CD8-positive, alpha-beta memory T cell (primary cell): ENCODE results near the gene COX18. TPM values are rescaled to one million over a fixed set of nuclear protein-coding genes. Genes with fewer than 3 reads are reported as not detected.

Experiments
- CTCF ChIA-PET: fragments of 350-600 bp; sonication (Branson Sonifier 250); formaldehyde crosslinking; loops from one replicate; lab custom pipeline; 2021; ENCODE audit warnings: antibody characterized with exemption; lab: Charles Lee
- POLR2A ChIA-PET: fragments of 350-600 bp; sonication (Branson Sonifier 250); formaldehyde crosslinking; loops from one replicate; lab custom pipeline; 2021; ENCODE audit warnings: antibody characterized with exemption; lab: Charles Lee
- DNase-seq, 5 donors: peaks; one replicate each; pipeline versions ENCODE4 v3.0.0 to v3.0.0-alpha.2; 2020 to 2022; ENCODE audit warnings: mixed read lengths in 1 of 5
- H3K27ac ChIP-seq: one replicate; pipeline ENCODE4 v1.7.0; 2013; ENCODE audit warnings: low read depth, mild to moderate bottlenecking, low read length, moderate library complexity
- H3K27me3 ChIP-seq: 2 replicates; pipeline ENCODE4 v1.7.0; 2013; ENCODE audit warnings: low read length, mild to moderate bottlenecking; ENCODE audit not compliant: insufficient read depth, poor library complexity, severe bottlenecking
- H3K36me3 ChIP-seq: 2 replicates; pipeline ENCODE4 v1.7.0; 2013; ENCODE audit warnings: mild to moderate bottlenecking, low read length, moderate library complexity; ENCODE audit not compliant: insufficient read depth
- H3K4me1 ChIP-seq: 2 replicates; pipeline ENCODE4 v1.7.0; 2013; ENCODE audit warnings: mild to moderate bottlenecking, low read length, moderate library complexity; ENCODE audit not compliant: insufficient read depth
- H3K4me3 ChIP-seq: 2 replicates; pipeline ENCODE4 v1.7.0; 2013; ENCODE audit warnings: mild to moderate bottlenecking, low read length
- H3K9me3 ChIP-seq: 2 replicates; pipeline ENCODE4 v1.7.0; 2013; ENCODE audit warnings: mild to moderate bottlenecking, low read length
- H3K27ac Mint-ChIP-seq, 8 donors: one replicate each; pipeline ENCODE4 v1.8.0; 2020 to 2021; ENCODE audit warnings: mixed read lengths in 8 of 8, mild to moderate bottlenecking in 6 of 8, inconsistent platforms in 3 of 8, moderate library complexity in 3 of 8
- H3K27me3 Mint-ChIP-seq, 2 donors: one replicate each; pipeline ENCODE4 v1.8.0; 2020 to 2021; ENCODE audit warnings: mixed read lengths in 2 of 2, mild to moderate bottlenecking in 1 of 2, moderate library complexity in 1 of 2
- H3K36me3 Mint-ChIP-seq, 3 donors: one replicate each; pipeline ENCODE4 v1.8.0; 2020 to 2021; ENCODE audit warnings: mixed read lengths in 3 of 3, inconsistent platforms in 1 of 3, mild to moderate bottlenecking in 1 of 3
- H3K4me1 Mint-ChIP-seq, 3 donors: one replicate each; pipeline ENCODE4 v1.8.0; 2020 to 2021; ENCODE audit warnings: mixed read lengths in 3 of 3, inconsistent platforms in 1 of 3, mild to moderate bottlenecking in 1 of 3
- H3K4me3 Mint-ChIP-seq, 7 donors: one replicate each; pipeline ENCODE4 v1.8.0; 2020 to 2021; ENCODE audit warnings: mixed read lengths in 7 of 7, mild to moderate bottlenecking in 6 of 7, moderate library complexity in 4 of 7, inconsistent platforms in 2 of 7
- H3K9me3 Mint-ChIP-seq, 5 donors: one replicate each; pipeline ENCODE4 v1.8.0; 2020 to 2022; ENCODE audit warnings: mixed read lengths in 5 of 5, mild to moderate bottlenecking in 3 of 5, moderate library complexity in 2 of 5, inconsistent platforms in 1 of 5
- polyA plus RNA-seq: library from polyadenylated mRNA; unstranded; fragments of 300-500 nt; fragmentation: Illumina TruSeq; gene quantifications from one replicate; pipeline ENCODE4 v1.2.3, GENCODE V29; 2021
- total RNA-seq, 2 experiments: library from RNA; stranded (reverse); gene quantifications; one replicate each; pipeline ENCODE4 v1.2.3, GENCODE V29; 2021

Gene COX18
- total and polyA plus RNA-seq, 3 experiments from 2014 or later, result 6.7 to 27.6 (median 26.4) TPM

GRCh38 chr4:73092868-73093267, 23.4 kb upstream of the COX18 start:
- peaks cover 0 to 1% of the 10 kb centered on the region in 2 donors for H3K27me3 Mint-ChIP-seq

GRCh38 chr4:73090738-73091137, 21.2 kb upstream of the COX18 start:
- no peak overlapping the region for H3K4me3 Mint-ChIP-seq
- CTCF ChIA-PET, result interaction anchor here (1.0 kb wide), 1 partner anchor 17 kb away, joined by 3 read pairs; no protein-coding TSS in a partner anchor

More at GRCh38 chr4:73092868-73093267, 23.4 kb upstream of the COX18 start:
- Mint-ChIP-seq H3K4me1 (peaks cover 1 to 13% (median 7%) of the 10 kb centered on the region in 3 donors), H3K4me3 (no peak overlapping the region), H3K9me3 (no peaks in the 10 kb centered on the region), H3K36me3 (peaks cover 11 to 57% (median 18%) of the 10 kb centered on the region in 3 donors), H3K27ac (peak overlapping the region in 3 of 8 donors; percentile 36 to 48 (median 41))
- no peaks in the 10 kb centered on the region for H3K27me3 ChIP-seq
- no peak overlapping the region for H3K4me3 ChIP-seq
- ChIA-PET POLR2A (no interaction called here), CTCF (no interaction called here)
- no peaks in the 10 kb centered on the region for H3K9me3 ChIP-seq
- no peaks in the 10 kb centered on the region for H3K4me1 ChIP-seq
- H3K36me3 ChIP-seq, result peaks cover 32% of the 10 kb centered on the region
- no peak overlapping the region for H3K27ac ChIP-seq
- no peak for DNase-seq

GRCh38 chr4:73087871-73088270, 18.4 kb upstream of the COX18 start:
- no peak for DNase-seq
- Mint-ChIP-seq H3K4me1 (peaks cover 8 to 33% (median 21%) of the 10 kb centered on the region in 3 donors), H3K36me3 (peaks cover 11 to 53% (median 19%) of the 10 kb centered on the region in 3 donors), H3K27me3 (no peaks in the 10 kb centered on the region), H3K4me3 (peak overlapping the region in 2 of 7 donors; percentile 14 to 42), H3K9me3 (no peaks in the 10 kb centered on the region), H3K27ac (peak overlapping the region in 6 of 8 donors; percentile 19 to 80 (median 60))
- ChIA-PET POLR2A (no interaction called here), CTCF (no interaction called here)
- H3K36me3 ChIP-seq, result peaks cover 16% of the 10 kb centered on the region
- H3K27ac ChIP-seq, result no peak overlapping the region
- H3K4me1 ChIP-seq, result no peaks in the 10 kb centered on the region
- H3K9me3 ChIP-seq, result no peaks in the 10 kb centered on the region
- no peaks in the 10 kb centered on the region for H3K27me3 ChIP-seq
- H3K4me3 ChIP-seq, result no peak overlapping the region

More at GRCh38 chr4:73090738-73091137, 21.2 kb upstream of the COX18 start:
- Mint-ChIP-seq H3K36me3 (peaks cover 11 to 47% (median 16%) of the 10 kb centered on the region in 3 donors), H3K27me3 (peaks cover 0 to 1% of the 10 kb centered on the region in 2 donors), H3K9me3 (no peaks in the 10 kb centered on the region), H3K27ac (peak overlapping the region in 5 of 8 donors; percentile 5 to 86 (median 79)), H3K4me1 (peaks cover 8 to 29% (median 21%) of the 10 kb centered on the region in 3 donors)
- Histone ChIP-seq H3K27me3 (no peaks in the 10 kb centered on the region), H3K4me3 (no peak overlapping the region), H3K9me3 (no peaks in the 10 kb centered on the region), H3K27ac (no peak overlapping the region), H3K4me1 (no peaks in the 10 kb centered on the region), H3K36me3 (peaks cover 22% of the 10 kb centered on the region)
- no peak for DNase-seq
- POLR2A ChIA-PET, result no interaction called here

GRCh38 chr4:73086095-73086868, 16.8 kb upstream of the COX18 start:
- Mint-ChIP-seq H3K27ac (peak overlapping the region in 7 of 8 donors; percentile 29 to 91 (median 86)), H3K4me3 (peak overlapping the region; percentile 63 to 88 (median 74)), H3K9me3 (no peaks in the 10 kb centered on the region), H3K27me3 (no peaks in the 10 kb centered on the region), H3K4me1 (peaks cover 10 to 36% (median 21%) of the 10 kb centered on the region in 3 donors), H3K36me3 (peaks cover 7 to 49% (median 14%) of the 10 kb centered on the region in 3 donors)
- no peaks in the 10 kb centered on the region for H3K9me3 ChIP-seq
- H3K27ac ChIP-seq, result no peak overlapping the region
- POLR2A ChIA-PET, result interaction anchor here (0.8 kb wide), 1 partner anchor 19 kb away, joined by 5 read pairs; no protein-coding TSS in a partner anchor
- no peak overlapping the region for H3K4me3 ChIP-seq
- CTCF ChIA-PET, result no interaction called here
- H3K36me3 ChIP-seq, result peaks cover 9% of the 10 kb centered on the region
- peak in 1 of 5 donors; percentile 9 for DNase-seq
- no peaks in the 10 kb centered on the region for H3K27me3 ChIP-seq
- H3K4me1 ChIP-seq, result no peaks in the 10 kb centered on the region

- H3K27me3 ChIP-seq, result no peaks in the 10 kb centered on the region
- CTCF ChIA-PET, result interaction anchor here (1.4 to 2.0 kb wide), 2 partner anchors 10 to 176 kb away, joined by 5 to 8 read pairs; partner anchors contain the start of gene COX18
- peaks cover 7% of the 10 kb centered on the region for H3K36me3 ChIP-seq
- H3K9me3 ChIP-seq, result no peaks in the 10 kb centered on the region
- no peak overlapping the region for H3K4me3 ChIP-seq
- H3K27me3 Mint-ChIP-seq, result no peaks in the 10 kb centered on the region
- no peak overlapping the region for H3K27ac ChIP-seq
- no peaks in the 10 kb centered on the region for H3K4me1 ChIP-seq
- H3K9me3 Mint-ChIP-seq, result no peaks in the 10 kb centered on the region
- no peak for DNase-seq
- H3K4me1 Mint-ChIP-seq, result peaks cover 6 to 19% (median 10%) of the 10 kb centered on the region in 3 donors
- POLR2A ChIA-PET, result no interaction called here
- peaks cover 4 to 60% (median 19%) of the 10 kb centered on the region in 3 donors for H3K36me3 Mint-ChIP-seq
- no peak overlapping the region for H3K4me3 Mint-ChIP-seq
- H3K27ac Mint-ChIP-seq, result peak overlapping the region in 6 of 8 donors; percentile 39 to 90 (median 52)
Observed at GRCh38 chr4:73080789-73081188, 11.3 kb upstream of the COX18 start.

- Mint-ChIP-seq H3K27ac (peak overlapping the region in 4 of 8 donors; percentile 2 to 61 (median 35)), H3K27me3 (no peaks in the 10 kb centered on the region), H3K9me3 (no peaks in the 10 kb centered on the region), H3K36me3 (peaks cover 4 to 45% (median 16%) of the 10 kb centered on the region in 3 donors), H3K4me1 (peaks cover 4 to 8% (median 6%) of the 10 kb centered on the region in 3 donors), H3K4me3 (no peak overlapping the region)
- ChIA-PET POLR2A (no interaction called here), CTCF (no interaction called here)
- no peaks in the 10 kb centered on the region for H3K27me3 ChIP-seq
- H3K36me3 ChIP-seq, result peaks cover 14% of the 10 kb centered on the region
- no peak for DNase-seq
- no peaks in the 10 kb centered on the region for H3K4me1 ChIP-seq
- no peak overlapping the region for H3K27ac ChIP-seq
- H3K4me3 ChIP-seq, result no peak overlapping the region
- no peaks in the 10 kb centered on the region for H3K9me3 ChIP-seq
Observed at GRCh38 chr4:73075832-73076231, 6.3 kb upstream of the COX18 start.

GRCh38 chr4:73070074-73070390, 516 bp upstream of the COX18 start:
- peaks cover 0 to 33% (median 8%) of the 10 kb centered on the region in 3 donors for H3K36me3 Mint-ChIP-seq
- peak overlapping the region; percentile 83 to 94 (median 90) for H3K4me3 Mint-ChIP-seq
- peak overlapping the region; percentile 98 to 100 (median 100) for H3K27ac Mint-ChIP-seq
- H3K9me3 ChIP-seq, result no peaks in the 10 kb centered on the region
- ChIA-PET POLR2A (interaction anchor here (1.0 to 1.9 kb wide), 2 partner anchors 188 to 190 kb away, joined by 5 to 12 read pairs; partner anchors contain the start of gene ANKRD17), CTCF (interaction anchor here (1.2 to 1.9 kb wide), 3 partner anchors 10 to 189 kb away, joined by 6 to 8 read pairs (median 7); partner anchors contain the start of gene ANKRD17)
- peaks cover 34% of the 10 kb centered on the region for H3K4me1 ChIP-seq
- H3K36me3 ChIP-seq, result no peaks in the 10 kb centered on the region
- no peaks in the 10 kb centered on the region for H3K9me3 Mint-ChIP-seq
- H3K4me1 Mint-ChIP-seq, result peaks cover 32 to 43% (median 42%) of the 10 kb centered on the region in 3 donors
- peak overlapping the region; percentile 80 for H3K4me3 ChIP-seq
- no peaks in the 10 kb centered on the region for H3K27me3 Mint-ChIP-seq
- peak overlapping the region; percentile 97 for H3K27ac ChIP-seq
- no peaks in the 10 kb centered on the region for H3K27me3 ChIP-seq
- no peak for DNase-seq
